Bone marrow (tissue), 2 donors: ENCODE results near the gene PTGER4.
"Not testable (repeated sequence)": the region's sequence is repeated elsewhere in the genome, so short reads cannot be mapped to it uniquely, and the experiment has no call there.

Experiments used
- DNase-seq, 2 donors: peaks; one replicate each; lab custom pipeline; 2025; lab: John Stamatoyannopoulos, UW

The PTGER4 gene

DNA sequence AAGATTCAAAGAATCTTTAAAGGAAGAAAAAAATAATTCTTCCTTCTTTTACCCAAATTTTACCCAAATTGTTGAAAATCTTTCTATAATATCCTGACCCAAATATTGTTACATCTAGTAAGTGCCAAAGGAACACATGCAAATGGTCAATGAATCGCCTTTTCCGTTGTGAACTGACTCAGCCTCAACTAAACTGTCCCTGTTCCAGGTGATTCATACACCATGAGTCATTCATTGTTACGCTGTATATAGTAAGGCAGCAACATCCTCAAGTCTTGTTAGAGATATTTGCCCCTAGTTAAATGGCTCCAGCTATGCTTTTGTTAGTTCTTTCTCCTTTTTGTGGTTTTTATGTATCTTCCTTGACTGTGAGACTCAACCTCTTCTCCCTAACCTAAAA, 9.7 kb downstream of the PTGER4 start:
- peak in 1 of 2 donors; percentile 84 for DNase-seq

DNA sequence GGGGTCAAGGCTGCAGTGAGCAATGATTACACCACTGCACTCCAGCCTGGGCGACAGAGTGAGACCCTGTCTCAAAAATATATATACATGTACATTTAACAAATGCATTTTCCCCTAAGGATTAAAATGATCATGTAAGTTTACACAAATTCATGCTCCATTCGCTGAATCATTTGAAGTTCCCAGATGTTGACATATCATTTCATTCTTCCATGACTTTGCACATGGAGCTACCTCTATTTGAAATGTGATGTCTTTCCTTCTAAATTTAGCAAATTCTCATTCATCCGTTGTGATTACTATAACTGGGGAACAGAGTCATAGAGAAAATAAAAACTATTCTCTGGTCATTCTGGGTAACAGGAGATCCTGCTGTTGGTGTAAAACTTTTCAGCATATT, 10.6 kb downstream of the PTGER4 start:
- DNase-seq: no peak

DNA sequence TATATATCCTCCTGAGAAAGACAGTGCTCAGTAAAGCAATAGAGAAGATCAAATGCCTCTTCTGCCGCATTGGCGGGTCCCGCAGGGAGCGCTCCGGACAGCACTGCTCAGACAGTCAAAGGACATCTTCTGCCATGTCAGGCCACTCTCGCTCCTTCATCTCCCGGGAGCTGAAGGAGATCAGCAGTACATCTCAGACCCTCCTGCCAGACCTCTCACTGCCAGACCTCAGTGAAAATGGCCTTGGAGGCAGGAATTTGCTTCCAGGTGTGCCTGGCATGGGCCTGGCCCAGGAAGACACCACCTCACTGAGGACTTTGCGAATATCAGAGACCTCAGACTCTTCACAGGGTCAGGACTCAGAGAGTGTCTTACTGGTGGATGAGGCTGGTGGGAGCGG, 12.2 kb downstream of the PTGER4 start:
- DNase-seq: no peak

DNA sequence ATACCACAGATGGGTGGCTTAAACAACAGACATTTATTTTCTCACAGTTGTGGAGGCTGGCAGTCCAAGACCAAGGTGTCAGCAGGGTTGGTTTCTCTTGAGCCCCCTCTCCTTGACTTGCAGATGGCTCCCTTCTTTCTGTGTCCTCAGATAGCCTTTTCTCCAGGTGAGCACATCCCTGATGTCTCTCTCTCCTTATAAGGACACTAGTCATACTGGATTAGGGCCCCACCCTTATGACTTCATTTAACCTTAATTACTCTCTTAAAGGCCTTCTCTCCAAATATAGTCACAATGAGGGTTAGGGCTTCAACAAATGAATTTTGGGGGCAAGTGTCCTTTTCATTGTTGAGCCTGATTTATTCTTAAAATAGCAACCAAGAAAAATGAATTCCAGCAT, 14.7 kb downstream of the PTGER4 start:
- no peak for DNase-seq

DNA sequence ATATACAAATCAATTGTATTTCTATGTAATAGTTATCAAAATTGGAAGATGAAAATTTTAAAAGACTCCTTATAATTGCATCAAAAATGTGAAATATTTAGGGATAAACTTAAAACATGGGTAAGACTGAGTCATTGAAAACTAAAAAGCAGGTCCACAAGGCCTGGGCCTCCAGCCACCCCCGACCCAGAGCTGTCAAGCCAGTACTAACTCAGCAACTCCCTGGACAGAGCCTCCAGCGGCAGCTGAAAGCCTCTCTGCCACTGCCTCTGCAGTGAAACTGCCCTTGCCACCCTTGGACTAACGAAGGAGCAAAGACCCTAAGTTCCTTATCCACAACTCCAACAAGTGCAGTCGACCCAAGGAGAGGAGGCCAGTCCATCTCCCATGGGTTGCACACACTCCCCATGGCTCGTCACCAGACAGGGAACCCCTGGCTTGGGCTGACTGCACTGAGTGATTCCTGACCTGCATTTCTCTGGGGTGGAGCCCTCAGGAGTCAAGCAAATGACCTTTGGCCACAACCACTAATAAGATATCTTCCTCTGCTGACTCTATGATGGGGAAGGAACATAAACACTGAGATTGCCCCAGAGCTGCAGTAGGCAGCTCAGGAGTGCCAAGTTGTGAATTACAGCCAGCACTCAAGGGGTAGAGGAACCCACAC, 20.5 kb downstream of the PTGER4 start:
- DNase-seq: no peak

DNA sequence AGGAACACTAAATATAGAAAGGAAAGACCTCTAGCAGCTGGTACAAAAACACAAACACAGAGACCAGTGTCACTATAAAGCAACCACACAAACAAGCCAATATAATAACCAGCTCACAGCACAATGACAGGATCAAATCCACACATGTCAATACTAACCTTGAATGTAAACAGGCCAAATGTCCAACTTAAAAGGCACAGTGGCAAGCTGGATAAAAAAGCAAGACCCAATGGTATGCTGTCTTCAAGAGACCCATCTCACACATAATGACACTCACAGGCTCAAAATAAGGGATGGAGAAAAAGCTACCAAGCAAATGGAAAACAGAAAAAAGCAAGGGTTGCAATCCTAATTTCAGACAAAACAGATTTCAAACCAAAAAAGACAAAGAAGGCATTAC, 22.3 kb downstream of the PTGER4 start:
- DNase-seq: not testable (repeated sequence)

DNA sequence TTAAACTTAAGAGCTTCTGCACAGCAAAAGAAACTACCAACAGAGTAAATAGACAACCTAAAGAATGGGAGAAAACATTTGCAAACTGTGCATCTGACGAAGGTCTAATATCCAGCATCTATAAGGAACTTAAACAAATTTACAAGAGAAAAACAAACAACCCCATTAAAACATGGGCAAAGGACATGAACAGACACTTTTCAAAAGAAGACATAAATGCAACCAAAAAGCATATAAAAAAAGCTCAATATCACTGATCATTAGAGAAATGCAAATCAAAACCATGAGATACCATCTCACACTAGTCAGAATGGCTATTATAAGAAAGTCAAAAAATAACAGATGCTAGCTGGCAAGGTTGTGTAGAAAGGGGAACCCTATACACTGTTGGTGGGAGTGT, 25.8 kb downstream of the PTGER4 start:
- DNase-seq: not testable (repeated sequence)

DNA sequence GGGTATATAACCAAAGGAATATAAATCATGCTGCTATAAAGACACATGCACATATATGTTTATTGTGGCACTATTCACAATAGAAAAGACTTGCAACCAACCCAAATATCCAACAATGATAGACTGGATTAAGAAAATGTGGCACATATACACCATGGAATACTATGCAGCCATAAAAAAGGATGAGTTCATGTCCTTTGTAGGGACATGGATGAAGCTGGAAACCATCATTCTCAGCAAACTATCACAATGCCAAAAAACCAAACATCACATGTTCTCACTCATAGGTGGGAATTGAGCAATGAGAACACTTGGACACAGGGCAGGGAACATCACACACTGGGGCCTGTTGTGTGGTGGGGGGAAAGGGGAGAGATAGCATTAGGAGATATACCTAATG, 30.9 kb downstream of the PTGER4 start:
- not testable (repeated sequence) for DNase-seq

DNA sequence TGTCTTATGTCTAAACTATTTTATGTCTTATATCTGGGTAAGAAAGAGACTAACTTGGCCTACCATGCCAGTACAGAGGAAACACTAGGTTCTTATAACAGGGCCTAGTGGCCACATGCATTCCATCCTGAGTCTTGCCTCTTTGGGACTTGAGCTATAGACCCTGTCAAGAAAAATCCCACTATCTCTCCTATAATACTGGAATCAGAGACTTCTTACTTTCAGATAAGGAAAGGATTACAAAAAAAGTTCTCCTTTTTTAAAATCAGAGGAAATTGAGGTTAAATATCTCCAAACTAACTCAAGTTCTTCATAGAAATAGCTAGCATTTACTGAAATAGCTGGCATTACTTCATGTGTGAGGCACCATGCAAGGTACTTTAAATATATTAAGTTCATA, 34.3 kb downstream of the PTGER4 start:
- DNase-seq: no peak

DNA sequence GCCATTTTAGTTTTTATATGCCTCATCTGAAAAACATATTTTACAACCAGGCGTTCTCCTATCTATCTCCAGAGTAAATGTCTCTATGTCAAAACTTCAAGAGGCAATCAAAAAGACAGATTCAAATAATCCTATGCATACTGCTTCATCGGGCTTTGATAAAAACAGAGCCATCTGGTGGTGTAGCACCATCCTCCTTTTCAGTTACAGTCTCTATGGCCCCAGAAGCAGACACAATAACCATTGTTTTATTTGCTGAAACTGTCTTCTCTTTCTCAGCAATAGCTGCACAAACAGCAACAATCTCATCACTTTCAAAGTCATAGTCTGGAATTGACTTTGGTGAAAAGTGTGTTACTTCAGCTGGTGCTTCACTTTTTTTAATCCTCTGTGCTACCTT, 36.3 kb downstream of the PTGER4 start:
- DNase-seq: no peak

DNA sequence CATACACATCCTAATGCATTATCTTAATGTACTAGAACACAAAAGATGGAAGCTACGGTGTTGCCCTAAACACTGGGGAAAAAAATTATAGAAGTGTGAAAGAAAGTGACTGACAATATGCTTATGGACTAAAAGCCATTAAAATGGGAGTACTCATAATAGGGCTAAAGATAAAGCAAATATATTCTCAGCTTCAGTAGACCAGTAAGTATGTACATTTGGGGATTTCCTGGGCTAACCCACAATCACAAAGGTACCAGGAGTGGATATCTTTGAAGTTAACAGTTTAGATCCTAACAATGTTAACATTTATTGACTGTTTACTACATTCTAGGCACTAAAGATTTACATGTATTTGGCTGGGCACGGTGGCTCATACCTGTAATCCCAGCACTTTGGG, 36.9 kb downstream of the PTGER4 start:
- no peak for DNase-seq

DNA sequence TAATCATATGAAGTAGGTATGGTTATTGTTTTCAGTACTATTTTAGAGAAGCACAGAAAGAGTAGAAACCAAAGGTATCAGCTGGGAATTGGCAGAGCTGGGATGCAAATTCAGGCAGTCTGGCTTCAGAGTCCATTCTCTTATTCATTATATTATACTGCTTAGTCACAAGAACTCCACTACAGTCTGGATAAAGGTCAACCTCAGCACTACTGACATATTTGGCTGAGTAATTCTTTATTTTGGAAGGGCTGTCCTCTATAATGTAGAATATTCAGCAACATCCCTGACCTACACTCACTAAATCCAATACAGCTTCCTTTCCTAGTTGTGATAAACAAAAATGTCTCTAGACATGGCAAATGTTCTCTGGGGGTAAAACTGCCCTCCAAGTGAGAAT, 37.6 kb downstream of the PTGER4 start:
- DNase-seq: no peak

DNA sequence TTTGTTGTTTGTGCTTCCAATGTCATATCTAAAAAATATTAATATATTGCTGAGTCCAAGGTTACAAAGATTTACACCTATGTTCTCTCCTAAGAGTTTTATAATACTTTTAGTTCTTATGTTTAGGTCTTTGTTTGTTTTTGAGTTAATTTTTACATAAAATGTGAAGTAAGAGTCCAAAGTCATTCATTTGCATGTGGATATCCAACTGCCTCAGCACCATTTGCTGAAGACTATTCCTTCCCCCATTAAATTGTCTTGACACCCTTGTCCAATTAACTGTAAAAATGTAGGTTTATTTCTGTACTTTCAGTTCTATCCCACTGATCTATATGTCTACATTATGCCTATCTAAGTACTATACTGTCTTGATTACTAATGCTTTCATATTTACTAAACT, 40.4 kb downstream of the PTGER4 start:
- no peak for DNase-seq

DNA sequence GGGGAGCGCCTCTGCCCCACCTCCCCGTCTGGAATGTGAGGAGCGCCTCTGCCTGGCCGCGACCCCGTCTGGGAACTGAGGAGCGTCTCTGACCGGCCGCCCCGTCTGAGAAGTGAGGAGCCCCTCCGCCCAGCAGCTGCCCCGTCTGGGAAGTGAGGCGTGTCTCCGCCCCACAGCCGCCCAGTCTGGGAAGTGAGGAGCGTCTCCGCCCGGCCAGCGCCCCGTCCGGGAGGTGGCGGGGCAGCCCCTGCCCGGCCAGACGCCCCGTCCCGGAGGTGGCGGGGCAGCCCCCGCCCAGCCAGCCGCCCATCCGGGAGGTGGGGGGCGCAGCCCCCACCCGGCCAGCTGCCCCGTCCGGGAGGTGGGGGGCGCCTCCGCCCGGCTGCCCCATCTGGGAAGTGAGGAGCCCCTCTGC, 42.8 kb downstream of the PTGER4 start:
- DNase-seq: not testable (repeated sequence)

DNA sequence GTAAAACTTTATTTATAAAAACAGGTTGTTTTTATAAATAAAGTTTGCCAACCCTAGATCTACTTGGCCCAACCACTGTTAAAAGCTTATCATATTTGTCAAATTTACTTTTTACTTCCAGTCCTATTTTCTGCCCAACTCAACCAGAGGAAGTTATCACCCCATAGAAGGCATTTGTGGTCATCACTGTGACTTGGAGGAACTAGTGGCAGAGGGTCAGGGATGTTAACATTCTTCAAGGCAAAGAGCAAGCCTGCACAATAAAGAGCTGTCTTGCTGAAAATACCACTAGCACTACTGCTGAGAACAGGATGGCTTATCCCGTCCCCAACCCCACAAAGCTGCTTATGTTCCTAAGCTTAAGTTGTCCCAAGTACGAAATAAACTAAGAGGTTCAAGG, 53.7 kb downstream of the PTGER4 start:
- no peak for DNase-seq

DNA sequence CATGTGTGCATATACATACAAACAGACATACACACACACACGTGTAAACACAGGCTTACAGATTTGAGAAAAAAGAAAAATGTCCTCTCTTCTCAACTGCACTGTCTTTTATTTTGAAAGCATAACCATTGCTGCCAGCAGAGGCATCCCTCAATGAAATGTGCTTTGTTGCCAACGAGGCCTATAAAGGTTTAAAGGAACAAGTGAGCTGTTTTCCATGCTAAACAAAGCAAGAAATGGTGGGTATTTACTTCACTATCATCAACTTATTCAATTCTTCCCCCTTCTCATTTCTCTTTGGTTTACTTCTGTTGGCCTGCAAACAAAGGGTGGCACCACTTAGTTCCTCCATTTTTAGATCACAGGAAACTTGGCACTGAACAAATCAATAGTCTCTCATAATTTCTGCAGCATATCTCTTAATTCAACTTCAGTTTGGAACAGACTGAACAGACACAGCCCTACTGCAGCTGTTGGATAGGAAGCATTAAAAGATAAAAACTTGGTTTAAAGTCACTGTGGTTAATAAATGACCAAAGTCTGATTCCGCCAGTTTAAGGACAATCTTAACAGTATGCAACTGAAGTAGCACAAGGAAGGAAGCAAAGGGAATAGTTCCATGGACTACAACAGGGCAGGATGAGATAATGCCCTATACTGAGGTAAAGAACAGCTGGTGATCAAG, 54.3 kb downstream of the PTGER4 start:
- no peak for DNase-seq

DNA sequence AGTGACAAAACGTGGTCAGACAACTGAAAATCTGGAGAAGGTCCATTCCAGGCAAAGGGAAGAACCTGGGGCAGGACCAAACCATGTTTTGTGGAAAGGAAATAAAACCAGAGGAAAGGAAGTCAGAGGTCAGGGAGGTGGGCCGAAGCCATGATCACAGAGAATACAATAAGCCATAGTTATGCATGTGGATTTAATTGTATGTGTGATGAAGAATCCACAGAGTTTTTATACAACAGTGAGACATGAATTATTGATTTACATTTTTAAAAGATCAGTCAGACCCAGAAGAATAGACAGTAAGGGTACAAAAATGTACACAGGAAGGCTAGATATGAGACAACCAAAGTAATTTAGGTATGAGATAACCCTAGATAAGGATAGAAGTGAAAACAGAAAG, 55.3 kb downstream of the PTGER4 start:
- no peak for DNase-seq

DNA sequence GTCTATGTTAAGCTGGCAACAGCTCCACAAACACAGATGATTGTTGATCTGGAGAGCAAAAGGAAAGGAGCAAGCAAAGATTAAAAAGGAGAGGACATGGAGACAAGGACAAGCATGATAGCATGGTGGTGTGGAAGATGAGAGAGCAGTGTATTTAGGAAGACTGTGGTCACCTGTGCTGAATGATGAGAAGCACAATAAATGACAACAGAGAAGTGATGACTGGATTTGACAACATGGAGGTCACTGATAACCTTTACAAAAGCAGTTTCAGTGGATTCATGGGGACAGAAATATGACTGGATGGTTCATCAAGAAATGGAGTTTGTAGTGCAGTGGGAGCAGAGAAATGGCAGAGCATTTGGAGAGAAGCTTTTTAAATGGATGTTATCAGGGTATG, 55.9 kb downstream of the PTGER4 start:
- DNase-seq: no peak

DNA sequence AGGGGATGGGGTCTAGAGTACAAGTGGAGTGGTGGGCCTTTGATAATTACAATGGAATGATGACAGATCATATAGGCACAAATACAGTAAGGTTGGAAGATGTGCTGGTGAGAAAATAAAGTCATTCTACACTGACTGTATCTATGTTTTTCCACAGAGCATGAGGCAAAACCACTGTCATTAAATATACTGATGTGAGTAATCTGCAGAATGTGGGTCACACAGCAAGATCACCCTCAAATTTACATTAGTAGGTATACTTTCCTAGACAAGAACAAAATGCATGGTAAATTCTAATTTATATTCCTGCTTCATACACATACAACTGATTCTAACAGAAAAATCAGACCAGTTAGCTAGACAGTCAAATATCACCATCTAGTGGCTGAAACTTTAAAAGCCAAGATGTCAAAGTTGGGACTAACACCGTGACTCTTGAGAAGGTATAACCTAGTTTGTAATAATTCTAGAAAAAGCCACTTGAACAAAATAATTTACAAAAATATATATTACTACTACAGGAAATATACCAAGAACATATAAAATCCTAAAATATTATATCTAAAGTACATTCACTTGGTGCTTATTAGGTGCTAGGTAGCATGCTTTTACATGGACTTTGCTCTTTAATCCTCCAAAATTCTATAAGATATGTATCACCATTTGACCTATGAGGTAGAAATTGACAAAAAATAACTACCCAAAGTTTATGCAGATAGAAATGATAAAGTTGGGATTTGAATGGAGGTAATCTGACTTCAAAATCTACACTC, 56.6 kb downstream of the PTGER4 start:
- peak in 1 of 2 donors; percentile 62 for DNase-seq

DNA sequence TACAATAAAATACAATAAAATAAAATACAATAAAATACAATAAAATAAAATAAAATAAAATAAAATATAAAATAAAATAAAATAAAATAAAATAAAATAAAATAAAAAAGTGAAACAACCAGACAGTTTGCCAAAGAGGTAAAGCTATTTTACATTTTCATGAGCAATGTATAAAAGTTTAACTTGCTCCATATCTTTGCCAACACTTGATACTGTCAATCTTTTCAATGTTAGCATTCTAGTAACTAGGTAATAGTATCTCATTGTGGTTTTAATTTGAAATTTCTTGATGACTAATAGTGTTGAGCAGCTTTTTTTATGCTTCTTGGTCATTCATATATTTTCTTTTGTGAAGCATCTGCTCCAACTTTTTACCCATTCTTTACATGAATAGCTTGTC, 58.8 kb downstream of the PTGER4 start:
- no peak for DNase-seq
